GM21529 (cell line): Measurements from ENCODE around the gene ABHD14A.
A peak's percentile ranks its signal among the peaks of the same experiment; 100 is the strongest.

ENCODE experiments used
- ATAC-seq: cut with Tn5 transposase; IDR thresholded peaks from one replicate; pipeline ENCODE4 v1.9.1; 2021; ENCODE audit not compliant: unreplicated experiment

Gene ABHD14A

DNA sequence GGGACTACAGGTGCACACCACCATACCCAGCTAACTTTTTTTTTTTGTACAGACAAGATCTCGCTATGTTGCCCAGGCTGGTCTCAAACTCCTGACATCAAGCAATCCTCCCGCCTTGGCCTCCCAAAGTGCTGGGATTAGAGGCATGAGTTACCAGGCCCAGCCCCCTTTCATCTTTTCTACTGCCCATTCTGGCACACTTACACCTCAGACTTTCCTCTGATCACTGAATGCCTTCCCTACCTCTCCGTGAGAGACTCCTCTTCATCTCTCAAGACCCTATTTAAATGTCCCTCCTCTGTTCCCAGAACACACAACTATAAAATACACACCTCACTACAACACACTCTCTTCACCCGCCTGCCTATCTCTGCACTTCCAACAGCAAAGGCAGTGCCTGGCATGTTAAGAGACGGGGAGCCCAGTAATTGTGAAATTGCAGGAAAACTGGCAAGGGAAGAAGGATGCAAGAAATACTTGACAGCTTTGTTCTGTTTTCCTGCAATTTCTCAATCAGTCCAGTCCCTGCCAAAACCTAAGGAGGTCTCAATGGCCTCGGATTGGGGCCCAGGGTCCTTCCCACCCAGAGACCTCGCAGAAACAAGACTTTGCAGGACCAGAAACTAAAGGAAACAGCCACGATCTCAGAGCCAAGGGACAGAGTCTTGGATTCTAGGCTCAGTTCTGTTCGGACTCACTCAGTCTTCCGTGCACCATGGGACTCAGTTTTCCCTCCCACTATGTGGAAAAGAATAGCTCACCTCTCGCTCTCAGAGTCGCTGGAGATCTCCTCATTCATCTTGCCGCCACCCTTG is 34.0 kb upstream of the ABHD14A start:
- ATAC-seq = no peak

DNA sequence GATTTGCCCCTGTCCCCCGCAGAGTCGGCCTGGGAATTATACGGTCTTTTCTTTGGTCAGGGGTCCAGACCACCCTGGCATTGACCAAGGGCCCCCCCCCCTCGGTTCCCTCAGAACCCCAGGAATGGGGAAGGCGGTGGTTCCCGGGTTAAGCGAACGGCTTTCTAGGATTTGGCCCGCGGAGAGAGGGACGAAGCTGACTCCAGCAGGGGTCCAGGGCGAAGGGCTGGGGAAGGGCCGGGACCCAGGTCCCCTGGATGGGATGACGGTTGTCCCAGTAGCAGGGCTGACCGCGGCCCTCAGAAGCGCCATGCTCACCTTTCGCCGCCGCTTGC is 33.4 kb upstream of the ABHD14A start:
- ATAC-seq = no peak

DNA sequence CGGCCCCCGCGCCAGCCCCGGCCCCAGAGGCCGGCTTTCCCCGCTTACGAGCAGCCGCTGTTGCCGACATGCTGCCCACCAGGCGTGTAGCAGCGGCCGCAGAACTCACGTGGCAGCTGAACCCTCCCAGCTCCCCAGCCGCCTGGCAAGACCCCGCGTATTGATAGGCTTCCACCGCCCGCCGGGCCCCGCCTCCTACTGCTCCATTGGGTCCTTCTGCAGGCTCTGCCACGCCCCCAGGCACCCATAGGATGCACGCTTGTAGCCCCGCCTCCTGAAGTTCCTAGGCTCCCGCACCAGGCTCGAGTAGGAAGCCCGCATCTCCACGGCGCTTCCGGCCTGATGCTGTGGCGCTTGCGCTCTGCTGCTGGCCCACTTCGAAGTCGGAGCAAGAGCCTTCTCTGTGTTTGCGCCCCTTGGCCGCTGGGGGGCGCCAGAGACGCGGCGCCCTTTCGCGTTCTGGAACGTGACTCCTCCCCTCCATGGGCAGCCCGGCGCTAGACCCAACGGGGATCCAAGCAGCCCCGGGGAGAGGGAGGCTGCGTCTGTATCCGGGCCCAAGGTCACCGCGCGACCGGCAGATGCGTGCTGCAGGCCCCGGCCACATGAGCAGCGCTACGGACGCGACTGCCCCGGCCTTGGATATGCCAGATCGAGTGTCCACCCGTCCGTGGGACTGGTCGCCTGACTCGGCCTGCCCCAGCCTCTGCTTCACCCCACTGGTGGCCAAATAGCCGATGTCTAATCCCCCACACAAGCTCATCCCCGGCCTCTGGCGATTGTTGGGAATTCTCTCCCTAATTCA is 32.9 kb upstream of the ABHD14A start, which contains the start of the genes PARP3 and RRP9:
Gene PARP3, plus strand, starts transcription at position 566 of the 805 bp plus-strand sequence. CDS start 993 bp downstream, outside the sequence.
Gene RRP9, minus strand, starts transcription at position 107 of the 805 bp plus-strand sequence. Its CDS starts 37 bp downstream, at position 70.
- ATAC-seq = peak; percentile 90

DNA sequence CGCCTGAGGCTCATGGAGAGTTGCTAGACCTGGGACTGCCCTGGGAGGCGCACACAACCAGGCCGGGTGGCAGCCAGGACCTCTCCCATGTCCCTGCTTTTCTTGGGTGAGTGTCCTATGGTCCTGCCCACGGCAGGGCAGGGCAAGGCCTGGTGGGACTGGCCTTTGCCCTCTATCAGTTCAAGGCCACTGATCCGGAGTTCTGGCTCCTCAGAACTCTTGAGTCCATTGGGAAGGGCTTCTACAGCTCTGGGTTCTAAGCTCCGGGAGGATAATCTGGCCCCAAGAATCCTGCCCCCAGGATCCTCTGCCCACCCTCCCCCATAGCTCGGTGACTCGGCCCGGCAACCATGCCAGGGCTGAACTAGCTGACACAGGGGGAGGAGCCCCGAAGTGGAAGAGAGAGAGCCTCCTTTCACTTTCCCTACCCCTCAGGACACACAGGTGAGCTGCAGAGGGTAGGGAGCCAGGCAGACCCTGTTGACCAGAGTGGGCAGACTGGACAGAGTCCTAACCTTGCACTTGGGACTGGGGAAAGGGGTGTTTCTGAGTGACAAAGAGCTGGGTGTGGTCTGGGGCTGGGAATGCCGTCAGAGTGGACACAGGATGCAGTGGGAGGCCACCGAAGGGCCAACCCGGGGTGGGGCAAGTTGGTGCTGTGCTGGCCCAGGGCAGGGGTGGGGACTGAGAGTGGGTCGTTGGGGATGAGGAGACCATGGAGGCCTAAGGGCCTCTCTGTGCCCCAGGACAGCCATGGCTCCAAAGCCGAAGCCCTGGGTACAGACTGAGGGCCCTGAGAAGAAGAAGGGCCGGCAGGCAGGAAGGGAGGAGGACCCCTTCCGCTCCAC is 32.0 kb upstream of the ABHD14A start:
- ATAC-seq = peak; percentile 28

DNA sequence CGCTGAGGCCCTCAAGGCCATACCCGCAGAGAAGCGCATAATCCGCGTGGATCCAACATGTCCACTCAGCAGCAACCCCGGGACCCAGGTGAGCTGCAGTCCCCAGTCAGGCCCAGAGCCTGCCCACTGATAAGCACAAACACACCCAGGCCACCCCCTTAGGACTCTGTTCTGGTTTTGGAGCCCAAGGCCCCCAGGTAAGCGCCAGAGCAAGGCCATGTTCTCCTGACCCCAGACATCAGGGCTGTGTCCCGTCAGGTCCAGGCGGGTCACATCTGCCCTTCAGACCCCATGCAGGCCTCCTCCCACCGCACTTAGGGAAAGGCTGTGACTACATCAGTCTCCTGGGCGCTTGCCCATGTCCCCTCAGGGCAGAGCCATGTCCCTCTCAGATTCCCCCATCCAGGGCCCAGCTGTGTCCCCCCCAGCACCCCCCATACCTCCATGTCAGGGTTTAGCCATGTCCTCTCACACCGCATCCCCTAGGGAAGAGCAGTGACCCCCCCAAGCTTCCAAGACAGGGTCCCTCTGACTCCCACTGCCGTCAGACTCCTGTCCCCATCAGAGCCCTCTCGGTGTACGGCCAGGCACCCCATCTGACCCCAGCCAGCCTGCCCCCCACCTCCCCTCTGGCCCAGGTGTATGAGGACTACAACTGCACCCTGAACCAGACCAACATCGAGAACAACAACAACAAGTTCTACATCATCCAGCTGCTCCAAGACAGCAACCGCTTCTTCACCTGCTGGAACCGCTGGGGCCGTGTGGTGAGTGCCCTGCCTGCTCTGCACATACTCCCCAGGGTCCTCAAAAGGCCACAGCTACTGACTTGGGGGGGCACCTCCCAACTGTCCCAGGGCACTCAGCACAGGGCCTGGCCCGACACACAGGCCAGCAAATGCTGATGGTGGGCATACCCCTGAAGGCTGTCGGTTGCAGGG is 31.1 kb upstream of the ABHD14A start:
- no peak for ATAC-seq

DNA sequence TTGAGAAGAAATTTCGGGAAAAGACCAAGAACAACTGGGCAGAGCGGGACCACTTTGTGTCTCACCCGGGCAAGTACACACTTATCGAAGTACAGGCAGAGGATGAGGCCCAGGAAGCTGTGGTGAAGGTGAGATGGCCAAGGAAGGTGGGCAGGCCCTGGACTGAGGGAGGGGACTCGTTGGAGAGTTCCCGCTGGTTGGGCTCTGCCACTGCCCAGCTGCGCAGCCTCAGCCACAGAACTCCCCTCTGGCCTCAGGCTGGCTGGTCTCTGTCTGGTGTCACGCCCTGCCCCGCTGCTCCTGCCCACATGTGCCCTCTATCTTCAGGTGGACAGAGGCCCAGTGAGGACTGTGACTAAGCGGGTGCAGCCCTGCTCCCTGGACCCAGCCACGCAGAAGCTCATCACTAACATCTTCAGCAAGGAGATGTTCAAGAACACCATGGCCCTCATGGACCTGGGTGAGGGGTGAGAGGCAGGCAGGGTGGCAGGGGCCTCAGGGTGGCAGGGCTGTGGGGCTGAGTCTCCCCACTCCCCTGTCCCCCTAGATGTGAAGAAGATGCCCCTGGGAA is 30.3 kb upstream of the ABHD14A start:
- no peak for ATAC-seq

DNA sequence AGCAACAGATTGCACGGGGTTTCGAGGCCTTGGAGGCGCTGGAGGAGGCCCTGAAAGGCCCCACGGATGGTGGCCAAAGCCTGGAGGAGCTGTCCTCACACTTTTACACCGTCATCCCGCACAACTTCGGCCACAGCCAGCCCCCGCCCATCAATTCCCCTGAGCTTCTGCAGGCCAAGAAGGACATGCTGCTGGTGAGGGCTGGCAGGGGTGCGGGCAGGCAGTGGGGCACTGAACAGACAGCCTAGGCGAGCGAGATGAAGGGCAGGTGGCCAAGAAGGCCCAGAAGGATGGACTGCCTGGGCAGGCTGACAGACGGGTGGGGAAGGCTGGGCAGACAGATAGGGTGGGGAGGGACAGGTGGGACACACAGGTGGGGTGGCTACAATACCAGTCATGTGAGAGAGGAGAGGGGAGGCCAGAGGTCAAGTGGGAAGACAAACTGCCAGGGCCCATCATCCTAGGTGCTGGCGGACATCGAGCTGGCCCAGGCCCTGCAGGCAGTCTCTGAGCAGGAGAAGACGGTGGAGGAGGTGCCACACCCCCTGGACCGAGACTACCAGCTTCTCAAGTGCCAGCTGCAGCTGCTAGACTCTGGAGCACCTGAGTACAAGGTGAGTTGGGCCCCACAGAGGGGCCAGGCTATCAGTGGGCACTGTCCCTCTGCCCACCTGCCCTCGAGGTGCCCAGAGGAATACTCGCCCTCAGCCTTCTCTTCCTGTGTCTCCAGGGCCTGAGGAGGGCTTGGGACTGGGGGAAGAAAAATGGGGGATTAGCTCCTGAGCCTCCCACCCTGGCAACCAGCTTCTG is 29.6 kb upstream of the ABHD14A start:
- ATAC-seq = no peak

DNA sequence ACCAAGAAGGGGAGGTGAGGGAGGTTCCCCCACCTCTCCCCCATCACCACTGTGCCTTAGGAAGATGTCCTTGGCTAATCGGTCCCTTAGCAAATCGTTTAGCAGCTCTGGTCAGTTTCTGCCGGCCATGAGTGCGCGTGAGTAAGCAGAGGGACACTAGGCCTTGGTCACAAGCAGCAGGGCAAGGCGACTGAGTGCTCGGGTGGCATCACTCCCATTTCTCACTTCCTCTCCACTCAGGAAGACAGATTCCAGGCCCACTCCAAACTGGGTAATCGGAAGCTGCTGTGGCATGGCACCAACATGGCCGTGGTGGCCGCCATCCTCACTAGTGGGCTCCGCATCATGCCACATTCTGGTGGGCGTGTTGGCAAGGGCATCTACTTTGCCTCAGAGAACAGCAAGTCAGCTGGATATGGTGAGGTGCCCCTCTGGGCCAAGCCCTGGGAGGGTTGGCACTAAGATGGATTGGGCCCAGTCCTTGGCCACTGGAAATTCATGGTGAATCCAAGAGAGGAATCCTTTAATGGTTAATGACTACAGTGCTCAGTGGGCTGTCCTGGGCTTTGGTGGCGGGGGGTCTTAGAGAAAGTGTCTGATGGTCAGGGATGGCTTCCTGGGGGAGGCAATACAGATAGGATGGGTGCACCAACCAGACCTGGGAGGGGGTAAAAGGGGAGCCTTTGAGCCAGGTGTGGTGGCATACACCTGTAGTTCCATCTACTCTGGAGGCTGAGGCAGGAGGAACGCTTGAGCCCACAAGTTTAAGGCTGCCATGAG is 28.7 kb upstream of the ABHD14A start:
- ATAC-seq = no peak

DNA sequence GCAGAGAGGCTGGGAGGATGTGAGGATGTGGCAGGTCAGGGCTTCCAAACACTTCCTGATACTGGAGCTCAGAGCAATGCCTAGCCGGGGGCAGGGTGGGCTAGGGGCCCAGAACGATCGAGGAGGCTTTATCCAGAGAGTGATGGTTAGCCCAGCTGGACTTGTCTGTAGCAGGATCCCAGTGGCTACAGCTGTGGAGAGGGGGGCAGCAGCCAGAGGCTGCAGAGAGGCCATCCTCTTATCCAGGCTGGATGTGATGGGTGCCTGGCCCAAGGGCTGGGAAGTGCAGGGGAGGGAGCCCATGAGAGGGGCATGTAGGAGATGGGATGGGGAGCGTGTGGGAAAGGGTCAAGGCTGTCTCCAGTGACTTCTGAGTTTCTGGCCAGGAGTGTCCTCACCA is 28.1 kb upstream of the ABHD14A start:
- ATAC-seq = no peak

DNA sequence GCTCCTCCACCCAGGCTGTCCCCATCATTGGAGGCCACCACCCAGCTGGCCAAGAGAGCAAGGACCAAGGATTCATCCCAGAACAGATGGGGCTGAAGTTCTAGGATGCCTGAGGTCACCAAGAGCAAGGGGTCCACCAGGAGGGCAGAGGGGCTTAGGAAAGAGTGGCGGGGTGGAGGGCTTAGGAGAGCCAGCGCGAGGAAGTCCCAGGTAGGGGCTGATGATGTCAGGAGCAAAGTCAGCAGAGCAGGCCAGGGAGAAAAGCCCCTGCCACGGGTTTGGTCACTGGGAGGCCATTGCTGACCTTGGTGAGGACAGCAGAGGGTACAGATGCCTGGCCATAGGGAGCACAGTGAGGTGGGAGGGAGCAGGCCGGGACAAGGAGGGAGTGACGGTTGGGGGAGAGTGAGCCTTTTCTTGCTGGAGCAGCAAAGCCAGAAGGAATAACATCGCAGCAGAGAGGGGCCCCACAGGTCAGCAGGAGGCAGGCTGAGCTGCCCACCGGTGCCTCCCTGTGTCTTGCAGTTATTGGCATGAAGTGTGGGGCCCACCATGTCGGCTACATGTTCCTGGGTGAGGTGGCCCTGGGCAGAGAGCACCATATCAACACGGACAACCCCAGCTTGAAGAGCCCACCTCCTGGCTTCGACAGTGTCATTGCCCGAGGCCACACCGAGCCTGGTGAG is 27.5 kb upstream of the ABHD14A start:
- ATAC-seq = no peak

DNA sequence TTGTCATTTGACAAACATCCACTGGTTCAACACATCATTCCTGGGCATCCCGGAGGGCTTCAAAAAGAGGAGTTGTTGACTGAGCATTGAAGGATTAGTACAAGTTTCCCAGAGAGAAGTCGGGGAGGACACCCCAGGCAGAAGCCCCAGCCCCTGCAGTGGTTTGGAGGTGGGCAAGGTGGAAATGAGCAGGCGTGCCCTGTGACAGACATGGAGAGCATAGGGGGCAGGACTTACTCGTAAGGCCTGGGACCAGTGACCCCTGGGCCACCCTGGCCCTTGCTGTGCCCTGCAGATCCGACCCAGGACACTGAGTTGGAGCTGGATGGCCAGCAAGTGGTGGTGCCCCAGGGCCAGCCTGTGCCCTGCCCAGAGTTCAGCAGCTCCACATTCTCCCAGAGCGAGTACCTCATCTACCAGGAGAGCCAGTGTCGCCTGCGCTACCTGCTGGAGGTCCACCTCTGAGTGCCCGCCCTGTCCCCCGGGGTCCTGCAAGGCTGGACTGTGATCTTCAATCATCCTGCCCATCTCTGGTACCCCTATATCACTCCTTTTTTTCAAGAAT is 26.8 kb upstream of the ABHD14A start:
- no peak for ATAC-seq

DNA sequence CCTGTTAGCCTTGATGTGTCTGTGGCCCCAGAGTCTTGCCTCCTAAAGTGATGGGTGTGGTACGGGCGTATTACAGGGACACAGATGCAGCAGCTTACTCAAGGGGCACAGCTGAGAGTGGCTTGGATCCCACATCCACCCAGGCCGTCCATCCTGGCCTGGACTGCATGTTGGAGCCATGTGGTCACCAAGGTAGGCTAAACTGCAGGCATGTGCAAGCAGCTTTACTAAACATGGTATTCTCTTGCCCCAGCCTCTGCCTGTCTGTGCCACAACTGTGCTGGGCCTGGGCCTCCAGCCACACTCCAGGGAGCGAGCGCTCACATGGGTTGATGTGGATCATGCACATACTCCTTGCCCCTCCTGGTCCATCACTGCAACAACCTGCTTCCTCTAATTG is 25.7 kb upstream of the ABHD14A start:
- no peak for ATAC-seq

DNA sequence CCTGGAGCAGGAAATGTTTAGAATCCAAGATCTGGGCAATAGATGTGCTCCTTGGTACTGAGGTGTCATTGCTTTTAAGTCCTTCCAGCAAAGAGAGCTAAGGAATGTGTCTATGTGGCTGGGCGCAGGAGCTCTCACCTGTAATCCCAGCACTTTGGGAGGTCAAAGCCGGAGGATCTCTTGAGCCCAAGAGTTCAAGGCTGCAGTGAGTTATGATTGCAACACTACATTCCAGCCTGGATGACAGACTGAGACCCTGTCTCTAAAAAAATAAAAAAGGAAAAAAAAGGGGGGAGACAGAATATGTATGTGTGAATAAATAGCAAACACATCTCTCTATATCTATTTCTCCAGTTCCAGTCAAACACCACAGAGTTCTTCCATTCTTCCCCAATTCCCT is 24.0 kb upstream of the ABHD14A start:
- ATAC-seq = no peak

DNA sequence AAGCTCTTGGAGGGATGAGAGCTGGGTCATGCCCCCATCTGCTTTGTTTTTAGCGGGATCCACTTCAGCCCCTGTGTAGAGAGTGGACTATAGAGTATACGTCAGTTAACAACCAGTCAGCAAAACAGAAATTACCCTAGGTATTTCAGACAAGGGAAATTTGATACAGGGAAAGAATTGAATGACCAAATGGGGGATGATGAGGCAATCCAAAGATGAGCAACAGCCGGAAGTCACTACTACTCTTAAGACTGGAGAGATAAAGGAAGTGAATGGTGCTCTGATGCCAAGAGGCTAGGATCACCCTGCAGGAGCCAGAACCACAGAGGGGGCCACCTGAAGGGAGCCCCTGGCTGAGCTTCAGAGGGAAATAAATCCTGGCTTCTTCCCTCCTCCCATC is 21.4 kb upstream of the ABHD14A start:
- ATAC-seq = no peak

DNA sequence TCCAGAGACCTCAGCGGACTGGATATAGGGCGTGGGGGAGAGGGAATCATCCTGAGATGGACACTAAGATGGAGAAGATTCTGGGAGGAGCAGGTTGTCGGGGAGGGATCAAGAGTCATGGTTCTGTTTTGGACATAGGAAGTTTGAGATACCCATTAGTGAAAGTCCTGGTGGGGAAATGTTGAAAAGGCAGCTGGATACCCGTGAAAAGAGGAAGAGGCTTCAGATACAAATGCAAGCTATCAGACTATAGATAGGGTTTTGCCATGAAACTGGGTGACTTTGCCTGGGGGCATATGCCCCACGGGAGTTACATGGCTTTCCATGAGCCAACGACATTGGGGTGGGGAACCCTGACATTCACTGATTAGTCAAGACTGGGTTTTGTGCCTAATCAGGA is 20.8 kb upstream of the ABHD14A start:
- no peak for ATAC-seq

DNA sequence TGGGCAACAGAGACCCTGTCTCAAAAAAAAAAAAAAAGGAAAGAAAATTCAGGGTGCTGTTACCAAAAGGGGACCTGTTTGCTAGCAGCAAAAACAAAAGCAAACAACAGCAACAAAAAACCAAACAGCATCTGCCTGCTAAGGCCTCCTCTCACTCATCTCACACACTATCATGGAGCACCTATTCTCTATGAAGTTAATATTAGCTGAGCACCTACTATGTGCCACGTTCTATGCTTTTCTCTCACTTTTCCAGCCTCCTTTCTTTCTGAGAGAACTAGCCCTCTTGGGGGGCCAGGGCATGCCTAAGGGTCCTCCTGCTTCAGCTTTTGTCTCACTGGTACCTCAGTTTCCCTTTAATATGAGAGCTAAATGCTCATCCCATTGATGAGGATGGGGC is 20.2 kb upstream of the ABHD14A start:
- no peak for ATAC-seq

DNA sequence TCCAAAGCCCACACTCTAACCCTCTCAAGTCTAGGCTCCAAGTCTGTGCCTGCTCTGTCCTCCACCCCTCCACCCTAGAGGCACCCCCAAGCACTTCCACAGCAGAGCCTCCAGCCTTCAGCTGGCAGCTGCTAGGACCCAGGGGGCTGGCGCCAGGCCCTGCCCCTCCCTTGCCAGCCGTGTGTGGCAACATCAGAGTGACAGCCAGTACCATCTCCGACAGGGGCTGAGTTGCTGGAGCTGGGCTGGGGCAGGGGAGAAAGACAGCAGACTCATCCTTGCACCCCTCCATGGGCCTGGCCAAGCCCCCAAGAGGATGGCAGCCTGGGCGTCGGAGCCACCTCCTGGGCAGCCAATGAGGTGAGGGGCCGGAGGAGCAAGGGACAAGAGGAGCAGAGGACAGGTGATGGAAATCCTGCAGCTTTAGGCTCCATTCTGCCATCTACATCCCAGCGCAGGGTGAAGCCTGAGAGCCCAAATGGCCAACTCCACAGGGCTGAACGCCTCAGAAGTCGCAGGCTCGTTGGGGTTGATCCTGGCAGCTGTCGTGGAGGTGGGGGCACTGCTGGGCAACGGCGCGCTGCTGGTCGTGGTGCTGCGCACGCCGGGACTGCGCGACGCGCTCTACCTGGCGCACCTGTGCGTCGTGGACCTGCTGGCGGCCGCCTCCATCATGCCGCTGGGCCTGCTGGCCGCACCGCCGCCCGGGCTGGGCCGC is 19.5 kb upstream of the ABHD14A start, which contains the start of gene GPR62:
Gene GPR62, plus strand, starts transcription at position 207 of the 718 bp plus-strand sequence. Its CDS starts 272 bp downstream, at position 479.
- ATAC-seq = no peak
